ENCODE results near the gene SRGAP3. TPM values are rescaled to one million over a fixed set of nuclear protein-coding genes. Genes with fewer than 3 reads are reported as not detected.

Gene SRGAP3
- total and polyA plus RNA-seq, 10 of the 15 experiments (the other 5 are each of a cell fraction or from before 2014, with no cell fraction given) = 0.32 to 1.7 (median 0.99) TPM

DNA sequence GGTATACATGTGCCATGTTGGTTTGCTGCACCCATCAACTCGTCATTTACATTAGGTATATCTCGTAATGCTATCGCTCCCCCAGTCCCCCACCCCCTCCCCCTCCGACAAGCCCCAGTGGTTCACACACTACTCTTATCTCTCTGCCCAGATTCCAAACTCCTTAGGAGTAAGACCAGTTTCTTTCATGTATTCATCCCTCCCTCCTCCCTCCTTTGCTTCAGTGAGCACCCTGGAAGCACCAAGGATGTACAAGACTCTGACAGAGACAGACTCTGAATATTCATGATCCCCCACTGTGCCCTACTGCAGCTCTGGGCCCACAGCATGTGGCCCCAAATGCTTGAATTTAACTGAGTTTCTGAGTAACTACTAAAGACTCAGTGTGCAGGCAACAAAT, 172.4 kb downstream of the SRGAP3 start:
- Histone ChIP-seq H2AFZ (ENCODE audit: control insufficient read depth, low read depth, low read length) (no peak overlapping the region), H3K9ac (ENCODE audit: control insufficient read depth, insufficient read depth, low read length) (no peak overlapping the region), H3K27ac (ENCODE audit: control insufficient read depth, insufficient read depth) (no peak overlapping the region), H3K27me3 (replicated peaks in 1 of 2; ENCODE audit: control insufficient read depth in 2 of 2, insufficient read depth in 2 of 2, low read length in 1 of 2) (no peaks in the 10 kb centered on the region), H3K4me2 (ENCODE audit: control insufficient read depth, insufficient read depth) (no peak overlapping the region), H4K20me1 (ENCODE audit: control insufficient read depth, insufficient read depth) (no peaks in the 10 kb centered on the region; the same call in 1 of the 2 replicates), H3K4me3 (no peak overlapping the region), H3K36me3 (ENCODE audit: control insufficient read depth in 2 of 2, insufficient read depth in 2 of 2, low read length in 1 of 2) (no peaks in the 10 kb centered on the region), H3K4me1 (ENCODE audit: control insufficient read depth, insufficient read depth, low read length) (0 out of 2 replicates have a peak, but pooled peaks cover 8% of the 10 kb centered on the region), H3K79me2 (ENCODE audit: control insufficient read depth, insufficient read depth, low read length) (no peaks in the 10 kb centered on the region), H3K9me3 (replicated peaks; ENCODE audit: control insufficient read depth, insufficient read depth, low read length) (no peaks in the 10 kb centered on the region)
- BruUV-seq (replicated peaks) = no TSS peak
- ChIA-PET RAD21 (ENCODE audit: unreplicated experiment) (interaction anchor here (0.5 kb wide), 1 partner anchor 209 kb away, joined by 4 read pairs; no protein-coding TSS in a partner anchor), POLR2A (no interaction called here), CTCF (no interaction called here), SMC1A (ENCODE audit: uncharacterized antibody, unreplicated experiment) (no interaction called here)
- no peak for TF ChIP-seq NFYA (IDR thresholded peaks at IDR 0.05; ENCODE audit: borderline replicate concordance, low read depth, low read length)
- no peak for TF ChIP-seq SP1 (IDR thresholded peaks at IDR 0.05; ENCODE audit: low read depth, low read length)
- no peak for TF ChIP-seq MEF2B (IDR thresholded peaks at IDR 0.05; ENCODE audit: partially characterized antibody, poor library complexity, severe bottlenecking)
- no peak for TF ChIP-seq RAD21 (IDR thresholded peaks at IDR 0.05; ENCODE audit: insufficient read depth, low read depth, low read length)
- no peak for TF ChIP-seq KDM1A (IDR thresholded peaks at IDR 0.05; ENCODE audit: borderline replicate concordance)
- no peak for TF ChIP-seq ASH2L (IDR thresholded peaks at IDR 0.05; ENCODE audit: borderline replicate concordance, low read depth)
- TF ChIP-seq, protein P1, sequence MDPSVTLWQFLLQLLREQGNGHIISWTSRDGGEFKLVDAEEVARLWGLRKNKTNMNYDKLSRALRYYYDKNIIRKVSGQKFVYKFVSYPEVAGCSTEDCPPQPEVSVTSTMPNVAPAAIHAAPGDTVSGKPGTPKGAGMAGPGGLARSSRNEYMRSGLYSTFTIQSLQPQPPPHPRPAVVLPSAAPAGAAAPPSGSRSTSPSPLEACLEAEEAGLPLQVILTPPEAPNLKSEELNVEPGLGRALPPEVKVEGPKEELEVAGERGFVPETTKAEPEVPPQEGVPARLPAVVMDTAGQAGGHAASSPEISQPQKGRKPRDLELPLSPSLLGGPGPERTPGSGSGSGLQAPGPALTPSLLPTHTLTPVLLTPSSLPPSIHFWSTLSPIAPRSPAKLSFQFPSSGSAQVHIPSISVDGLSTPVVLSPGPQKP (IDR thresholded peaks at IDR 0.05; ENCODE audit: low read depth, low read length) = no peak
- FAIRE-seq (no peak), DNase-seq (ENCODE audit: low read depth, low spot score) (no peak), ATAC-seq (no peak)
- in situ Hi-C loops (cut with MboI) = no loop called here
- no CpG with 5 or more reads among the region's 4 CpGs for WGBS (ENCODE audit: insufficient coverage, insufficient replicate concordance, low lambda C conversion rate, missing lambda C conversion rate)
- intact Hi-C loops (cut with micrococcal nuclease; ENCODE audit: unreplicated experiment) = no loop called here

DNA sequence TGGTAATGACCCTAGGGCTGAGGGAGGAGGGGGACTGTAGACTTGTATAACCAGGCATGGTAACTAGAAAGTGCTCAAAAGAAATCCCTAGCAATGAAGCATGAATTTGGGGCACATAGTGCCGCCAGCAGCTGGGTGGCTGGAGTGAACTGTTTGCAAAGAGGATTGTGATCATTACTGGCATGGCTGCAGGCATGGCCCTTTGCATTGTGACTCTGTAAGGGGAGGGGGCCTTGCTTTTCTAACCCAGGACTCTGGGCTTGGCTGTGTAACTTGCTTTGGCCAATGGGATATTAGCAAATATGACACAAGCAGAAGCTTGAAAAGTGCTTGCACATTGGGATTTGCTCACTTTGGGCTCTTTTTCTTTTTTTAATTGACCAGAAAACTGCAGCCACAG, 173.7 kb downstream of the SRGAP3 start:
- POLR2A ChIA-PET = no interaction called here
- Histone ChIP-seq H3K27ac (ENCODE audit: control insufficient read depth, insufficient read depth) (no peak overlapping the region), H4K20me1 (ENCODE audit: control insufficient read depth, insufficient read depth) (no peaks in the 10 kb centered on the region; the same call in 1 of the 2 replicates), H3K4me3 (no peak overlapping the region), H2AFZ (ENCODE audit: control insufficient read depth, low read depth, low read length) (no peak overlapping the region), H3K79me2 (ENCODE audit: control insufficient read depth, insufficient read depth, low read length) (no peaks in the 10 kb centered on the region), H3K4me1 (ENCODE audit: control insufficient read depth, insufficient read depth, low read length) (0 out of 2 replicates have a peak, but pooled peaks cover 8% of the 10 kb centered on the region), H3K4me2 (ENCODE audit: control insufficient read depth, insufficient read depth) (no peak overlapping the region), H3K9me3 (replicated peaks; ENCODE audit: control insufficient read depth, insufficient read depth, low read length) (no peaks in the 10 kb centered on the region), H3K9ac (ENCODE audit: control insufficient read depth, insufficient read depth, low read length) (no peak overlapping the region), H3K27me3 (replicated peaks in 1 of 2; ENCODE audit: control insufficient read depth in 2 of 2, insufficient read depth in 2 of 2, low read length in 1 of 2) (no peaks in the 10 kb centered on the region), H3K36me3 (ENCODE audit: control insufficient read depth in 2 of 2, insufficient read depth in 2 of 2, low read length in 1 of 2) (no peaks in the 10 kb centered on the region)
- DNase-seq (ENCODE audit: low read depth, low spot score) (no peak), ATAC-seq (no peak), FAIRE-seq (no peak)
- RAD21 ChIA-PET (ENCODE audit: unreplicated experiment) = no interaction called here
- TF ChIP-seq, protein P2, sequence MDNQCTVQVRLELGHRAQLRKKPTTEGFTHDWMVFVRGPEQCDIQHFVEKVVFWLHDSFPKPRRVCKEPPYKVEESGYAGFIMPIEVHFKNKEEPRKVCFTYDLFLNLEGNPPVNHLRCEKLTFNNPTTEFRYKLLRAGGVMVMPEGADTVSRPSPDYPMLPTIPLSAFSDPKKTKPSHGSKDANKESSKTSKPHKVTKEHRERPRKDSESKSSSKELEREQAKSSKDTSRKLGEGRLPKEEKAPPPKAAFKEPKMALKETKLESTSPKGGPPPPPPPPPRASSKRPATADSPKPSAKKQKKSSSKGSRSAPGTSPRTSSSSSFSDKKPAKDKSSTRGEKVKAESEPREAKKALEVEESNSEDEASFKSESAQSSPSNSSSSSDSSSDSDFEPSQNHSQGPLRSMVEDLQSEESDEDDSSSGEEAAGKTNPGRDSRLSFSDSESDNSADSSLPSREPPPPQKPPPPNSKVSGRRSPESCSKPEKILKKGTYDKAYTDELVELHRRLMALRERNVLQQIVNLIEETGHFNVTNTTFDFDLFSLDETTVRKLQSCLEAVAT (IDR thresholded peaks at IDR 0.05) = no peak
- TF ChIP-seq CHD2 (IDR thresholded peaks at IDR 0.05; ENCODE audit: borderline replicate concordance, low read depth, low read length) = no peak
- no peak for TF ChIP-seq GABPA (IDR thresholded peaks at IDR 0.05; ENCODE audit: low read depth)
- CTCF ChIA-PET = no interaction called here
- 83% methylated on average over 1 of the region's 1 CpG for WGBS (ENCODE audit: insufficient coverage, insufficient replicate concordance, low lambda C conversion rate, missing lambda C conversion rate)
- intact Hi-C loops (cut with micrococcal nuclease; ENCODE audit: unreplicated experiment) = no loop called here
- no TSS peak for BruUV-seq (replicated peaks)
- in situ Hi-C loops (cut with MboI) = no loop called here
- SMC1A ChIA-PET (ENCODE audit: uncharacterized antibody, unreplicated experiment) = no interaction called here
